Mononuclear cell (primary cell): ENCODE measurements around the gene KCNK18. TPM values are rescaled to one million over a fixed set of nuclear protein-coding genes. Genes with fewer than 3 reads are reported as not detected.
"Not testable (repeated sequence)": the region's sequence is repeated elsewhere in the genome, so short reads cannot be mapped to it uniquely, and the experiment has no call there.

Experiments
- H3K27me3 ChIP-seq: 2 replicates; pipeline ENCODE4 v1.6.0; 2011; ENCODE audit warnings: low read length, control low read depth; ENCODE audit not compliant: insufficient read depth
- H3K4me1 ChIP-seq: 2 replicates; pipeline ENCODE4 v1.5.1; 2011; ENCODE audit warnings: mild to moderate bottlenecking, low read length, control low read depth; ENCODE audit not compliant: insufficient read depth
- H3K4me3 ChIP-seq: 2 replicates; pipeline ENCODE4 v1.5.1; 2011; ENCODE audit warnings: mild to moderate bottlenecking, low read length, moderate library complexity
- H3K9me3 ChIP-seq: 2 replicates; pipeline ENCODE4 v1.5.1; 2011; ENCODE audit warnings: low read depth, mild to moderate bottlenecking, control low read depth, low read length
- total RNA-seq: library from RNA; depleted of rRNA; stranded (reverse); fragments of >200 nt; gene quantifications from one replicate; pipeline ENCODE4 v1.2.3, GENCODE V29; 2012

The KCNK18 gene
- total RNA-seq, 1 donor, result not detected

GRCh38 chr10:117222976-117223692, 25.8 kb downstream of the KCNK18 start:
- H3K9me3 ChIP-seq, result no peaks in the 10 kb centered on the region
- no peaks in the 10 kb centered on the region for H3K4me1 ChIP-seq
- no peak overlapping the region for H3K4me3 ChIP-seq
- H3K27me3 ChIP-seq, result peaks cover 2% of the 10 kb centered on the region

- Histone ChIP-seq H3K4me1 (no peaks in the 10 kb centered on the region), H3K27me3 (peaks cover 2% of the 10 kb centered on the region), H3K9me3 (no peaks in the 10 kb centered on the region), H3K4me3 (no peak overlapping the region)
Measured at GRCh38 chr10:117223693-117224430, 26.6 kb downstream of the KCNK18 start.

- H3K27me3 ChIP-seq, result peaks cover 2% of the 10 kb centered on the region
- H3K9me3 ChIP-seq, result no peaks in the 10 kb centered on the region
- no peak overlapping the region for H3K4me3 ChIP-seq
- H3K4me1 ChIP-seq, result no peaks in the 10 kb centered on the region
Measured at GRCh38 chr10:117224881-117225280, 27.6 kb downstream of the KCNK18 start.

GRCh38 chr10:117226813-117227451, 29.6 kb downstream of the KCNK18 start:
- Histone ChIP-seq H3K4me1 (no peaks in the 10 kb centered on the region), H3K27me3 (peaks cover 2% of the 10 kb centered on the region), H3K4me3 (no peak overlapping the region), H3K9me3 (no peaks in the 10 kb centered on the region)

GRCh38 chr10:117228210-117228609, 30.9 kb downstream of the KCNK18 start:
- Histone ChIP-seq H3K4me3 (no peak overlapping the region), H3K9me3 (no peaks in the 10 kb centered on the region), H3K4me1 (no peaks in the 10 kb centered on the region), H3K27me3 (peaks cover 2% of the 10 kb centered on the region)

- H3K27me3 ChIP-seq, H3K9me3 ChIP-seq, H3K4me3 ChIP-seq, H3K4me1 ChIP-seq: not testable (repeated sequence)
Measured at GRCh38 chr10:117230107-117230506, 32.8 kb downstream of the KCNK18 start.

- peaks cover 22% of the 10 kb centered on the region for H3K27me3 ChIP-seq
- no peaks in the 10 kb centered on the region for H3K9me3 ChIP-seq
- peaks cover 5% of the 10 kb centered on the region for H3K4me1 ChIP-seq
- no peak overlapping the region for H3K4me3 ChIP-seq
Measured at GRCh38 chr10:117237401-117237991, 40.2 kb downstream of the KCNK18 start.

GRCh38 chr10:117239051-117239450, 41.8 kb downstream of the KCNK18 start:
- no peak overlapping the region for H3K4me3 ChIP-seq
- peaks cover 27% of the 10 kb centered on the region for H3K27me3 ChIP-seq
- peaks cover 5% of the 10 kb centered on the region for H3K4me1 ChIP-seq
- no peaks in the 10 kb centered on the region for H3K9me3 ChIP-seq

GRCh38 chr10:117239721-117240620, 42.7 kb downstream of the KCNK18 start:
- Histone ChIP-seq H3K27me3 (peaks cover 31% of the 10 kb centered on the region), H3K4me1 (peaks cover 5% of the 10 kb centered on the region), H3K4me3 (no peak overlapping the region), H3K9me3 (no peaks in the 10 kb centered on the region)

- Histone ChIP-seq H3K4me3 (peak within 1 kb of the TSS; percentile 13), H3K27me3 (peaks cover 31% of the 10 kb centered on the region), H3K4me1 (peaks cover 5% of the 10 kb centered on the region), H3K9me3 (no peaks in the 10 kb centered on the region)
Measured at GRCh38 chr10:117240621-117241529, 43.6 kb downstream of the KCNK18 start, which contains the start of gene SLC18A2. Gene SLC18A2, plus strand, starts transcription at chr10:117241114. Its CDS starts 580 bp downstream, at chr10:117241694.

GRCh38 chr10:117241541-117242462, 44.5 kb downstream of the KCNK18 start:
- peaks cover 4% of the 10 kb centered on the region for H3K4me1 ChIP-seq
- H3K4me3 ChIP-seq, result peak overlapping the region; percentile 13
- peaks cover 31% of the 10 kb centered on the region for H3K27me3 ChIP-seq
- no peaks in the 10 kb centered on the region for H3K9me3 ChIP-seq

GRCh38 chr10:117242463-117242832, 45.2 kb downstream of the KCNK18 start:
- no peaks in the 10 kb centered on the region for H3K9me3 ChIP-seq
- peaks cover 31% of the 10 kb centered on the region for H3K27me3 ChIP-seq
- no peaks in the 10 kb centered on the region for H3K4me1 ChIP-seq
- no peak overlapping the region for H3K4me3 ChIP-seq
